Liver (tissue), 9 donors: ENCODE measurements around the gene SRSF8. TPM values are rescaled to one million over a fixed set of nuclear protein-coding genes. Genes with fewer than 3 reads are reported as not detected.
A peak's percentile ranks its signal among the peaks of the same experiment; 100 is the strongest.

ENCODE experiments used
- DNase-seq: peaks from one replicate; pipeline ENCODE4 v3.0.0-alpha.2; 2017; ENCODE audit warnings: low spot score
- H3K27ac ChIP-seq, 2 donors: one replicate each; pipeline ENCODE4 v1.7.0; 2013; ENCODE audit warnings: inconsistent platforms in 2 of 2, low read length in 2 of 2, control low read depth in 1 of 2, low read depth in 1 of 2, mild to moderate bottlenecking in 1 of 2
- H3K27me3 ChIP-seq, 4 donors: one replicate each; pipeline versions ENCODE4 v1.6.1 to v1.7.0; 2013; ENCODE audit warnings: low read length in 3 of 4, inconsistent platforms in 1 of 4, mild to moderate bottlenecking in 1 of 4, moderate library complexity in 1 of 4; ENCODE audit not compliant: control insufficient read depth in 4 of 4, insufficient read depth in 4 of 4
- H3K36me3 ChIP-seq, 4 donors: one replicate each; pipeline versions ENCODE4 v1.6.1 to v1.7.0; 2013; ENCODE audit warnings: low read length in 3 of 4, mild to moderate bottlenecking in 3 of 4, low read depth in 1 of 4, moderate library complexity in 1 of 4; ENCODE audit not compliant: control insufficient read depth in 4 of 4, insufficient read depth in 3 of 4
- H3K4me1 ChIP-seq, 4 donors: one replicate each; pipeline versions ENCODE4 v1.6.1 to v1.7.0; 2013; ENCODE audit warnings: low read length in 3 of 4, mild to moderate bottlenecking in 3 of 4, moderate library complexity in 1 of 4; ENCODE audit not compliant: control insufficient read depth in 4 of 4, insufficient read depth in 4 of 4
- H3K4me3 ChIP-seq, 3 donors: one replicate each; pipeline versions ENCODE4 v1.6.1 to v1.7.0; 2013; ENCODE audit warnings: low read length in 3 of 3, control low read depth in 1 of 3, low read depth in 1 of 3, mild to moderate bottlenecking in 1 of 3
- H3K9ac ChIP-seq, 2 donors: one replicate each; pipeline ENCODE4 v1.7.0; 2013; ENCODE audit warnings: low read length in 2 of 2, mild to moderate bottlenecking in 2 of 2, moderate library complexity in 2 of 2, control low read depth in 1 of 2, low read depth in 1 of 2
- H3K9me3 ChIP-seq, 4 donors: one replicate each; pipeline versions ENCODE4 v1.6.1 to v1.7.0; 2013; ENCODE audit warnings: low read length in 3 of 4; ENCODE audit not compliant: control insufficient read depth in 4 of 4
- ATF3 ChIP-seq: IDR thresholded peaks from 2 replicates; pipeline ENCODE4 v1.6.1; 2016; ENCODE audit warnings: antibody characterized with exemption
- CTCF ChIP-seq: fragments of 150-350 bp; IDR thresholded peaks from 2 replicates; pipeline ENCODE4 v1.5.1; 2017; ENCODE audit warnings: improper control_type of control experiment, low read depth, low read length; ENCODE audit not compliant: missing input control
- EGR1 ChIP-seq, 2 donors: IDR thresholded peaks; 2 replicates each; pipeline ENCODE4 v1.6.1; 2016 to 2018; ENCODE audit warnings: antibody characterized with exemption in 2 of 2, low read depth in 2 of 2
- FOXA1 ChIP-seq: IDR thresholded peaks from 2 replicates; pipeline ENCODE4 v1.6.1; 2016; ENCODE audit warnings: antibody characterized with exemption
- FOXA2 ChIP-seq: IDR thresholded peaks from 2 replicates; pipeline ENCODE4 v1.6.1; 2016; ENCODE audit warnings: antibody characterized with exemption
- GABPA ChIP-seq, 2 donors: IDR thresholded peaks in 1 of 2; conservative IDR thresholded peaks in 1 of 2; 2 replicates each; pipeline ENCODE4 v1.6.1; 2016; ENCODE audit warnings: antibody characterized with exemption in 2 of 2, mild to moderate bottlenecking in 1 of 2, moderate library complexity in 1 of 2
- HNF4A ChIP-seq, 2 donors: conservative IDR thresholded peaks; 2 replicates each; pipeline ENCODE4 v1.6.1; 2016; ENCODE audit warnings: antibody characterized with exemption in 2 of 2, mild to moderate bottlenecking in 2 of 2
- HNF4G ChIP-seq: IDR thresholded peaks from 2 replicates; pipeline ENCODE4 v1.6.1; 2016; ENCODE audit warnings: antibody characterized with exemption
- JUND ChIP-seq, 2 donors: IDR thresholded peaks; 2 replicates each; pipeline ENCODE4 v1.6.1; 2016; ENCODE audit warnings: antibody characterized with exemption in 2 of 2
- MAX ChIP-seq: IDR thresholded peaks from 2 replicates; pipeline ENCODE4 v1.6.1; 2016; ENCODE audit warnings: antibody characterized with exemption
- NR2F2 ChIP-seq: IDR thresholded peaks from 2 replicates; pipeline ENCODE4 v1.6.1; 2016; ENCODE audit warnings: antibody characterized with exemption
- RAD21 ChIP-seq, 2 donors: IDR thresholded peaks; 2 replicates each; pipeline ENCODE4 v1.6.1; 2016; ENCODE audit warnings: antibody characterized with exemption in 2 of 2, mild to moderate bottlenecking in 2 of 2
- REST ChIP-seq: IDR thresholded peaks from 2 replicates; pipeline ENCODE4 v1.6.1; 2016; ENCODE audit warnings: antibody characterized with exemption, mild to moderate bottlenecking
- RXRA ChIP-seq, 2 donors: IDR thresholded peaks; 2 replicates each; pipeline ENCODE4 v1.6.1; 2017 to 2018; ENCODE audit warnings: antibody characterized with exemption in 2 of 2, mild to moderate bottlenecking in 1 of 2
- SP1 ChIP-seq: IDR thresholded peaks from 2 replicates; pipeline ENCODE4 v1.6.1; 2018; ENCODE audit warnings: antibody characterized with exemption, mild to moderate bottlenecking
- TAF1 ChIP-seq: conservative IDR thresholded peaks from 2 replicates; pipeline ENCODE4 v1.6.1; 2016; ENCODE audit warnings: antibody characterized with exemption, mild to moderate bottlenecking
- YY1 ChIP-seq: IDR thresholded peaks from 2 replicates; pipeline ENCODE4 v1.6.1; 2016; ENCODE audit warnings: antibody characterized with exemption, mild to moderate bottlenecking
- ZBTB33 ChIP-seq: IDR thresholded peaks from 2 replicates; pipeline ENCODE4 v1.6.1; 2016; ENCODE audit warnings: antibody characterized with exemption
- WGBS: extraction: QIAGEN DNeasy Blood & Tissue Kit; methylation state at CpG from one replicate; pipeline ENCODE4 v1.1.7; 2013; 5-methylcytosine and 5-hydroxymethylcytosine counted together
- polyA plus RNA-seq, 2 donors: library from polyadenylated mRNA; stranded (reverse) in 1 of 2; unstranded in 1 of 2; fragments of 200-250 nt in 1 of 2; fragments of >200 nt in 1 of 2; fragmentation: Nextera tagmentation in 1 of 2; extraction: Ambion mirVana in 1 of 2; gene quantifications; one replicate each; pipeline versions ENCODE4 v1.2.1 to v1.2.3, GENCODE V29; 2013 to 2015
- total RNA-seq, 2 donors: library from RNA; depleted of rRNA; stranded (reverse); fragments of >200 nt; gene quantifications; one replicate each; pipeline ENCODE4 v1.2.3, GENCODE V29; 2014
- donor health status: healthy.
- donor health status: healthy.
- donor health status: healthy.
- donor health status: healthy.
- donor health status: healthy.

The SRSF8 gene
- total and polyA plus RNA-seq, 4 donors = 15.4 to 31.8 (median 17.8) TPM

- WGBS = under 1% methylated on average over 16 of the region's 16 CpGs
- peak overlapping the region; percentile 91 to 98 (median 94) for H3K4me3 ChIP-seq
- H3K27ac ChIP-seq = peak overlapping the region; percentile 95 to 97
- no peaks in the 10 kb centered on the region for H3K9me3 ChIP-seq
- H3K27me3 ChIP-seq = no peaks in the 10 kb centered on the region
- H3K4me1 ChIP-seq = peaks cover 0 to 18% (median 13%) of the 10 kb centered on the region in 4 donors
- no peak for TF ChIP-seq GABPA (IDR thresholded peaks at IDR 0.05 in 1 of 2, conservative IDR thresholded peaks at IDR 0.05 in 1 of 2)
- TF ChIP-seq CTCF = no peak
- no peak for TF ChIP-seq FOXA1
- no peak for TF ChIP-seq NR2F2
- no peak for TF ChIP-seq ZBTB33
- no peak for TF ChIP-seq FOXA2
- no peak for TF ChIP-seq YY1
- no peak for DNase-seq
- H3K9ac ChIP-seq = peak overlapping the region; percentile 95 to 96
- H3K36me3 ChIP-seq = peaks cover 0 to 2% (median 0%) of the 10 kb centered on the region in 4 donors
Observed at GRCh38 chr11:95067841-95068219, 1.1 kb downstream of the SRSF8 start.

- peak overlapping the region; percentile 95 to 96 for H3K9ac ChIP-seq
- TF ChIP-seq REST = peak; percentile 89
- TF ChIP-seq RXRA (IDR thresholded peaks at IDR 0.05) = peak; percentile 23 to 44
- TF ChIP-seq CTCF = no peak
- TF ChIP-seq ATF3 = no peak
- TF ChIP-seq ZBTB33 = peak; percentile 66
- no peak for TF ChIP-seq FOXA1
- no peak for TF ChIP-seq EGR1 (IDR thresholded peaks at IDR 0.05; ENCODE audit: low read depth in 2 of 2)
- TF ChIP-seq JUND (IDR thresholded peaks at IDR 0.05) = peak in 1 of 2 donors; percentile 34
- peak; percentile 31 for TF ChIP-seq NR2F2
- peak; percentile 96 for TF ChIP-seq TAF1
- peak; percentile 97 for TF ChIP-seq YY1
- peak; percentile 76 for TF ChIP-seq SP1
- TF ChIP-seq RAD21 (IDR thresholded peaks at IDR 0.05) = peak; percentile 34 to 37
- peak; percentile 29 to 38 for TF ChIP-seq HNF4A (conservative IDR thresholded peaks at IDR 0.05)
- peak; percentile 58 for TF ChIP-seq FOXA2
- TF ChIP-seq HNF4G = no peak
- TF ChIP-seq MAX = peak; percentile 92
- TF ChIP-seq GABPA (IDR thresholded peaks at IDR 0.05 in 1 of 2, conservative IDR thresholded peaks at IDR 0.05 in 1 of 2) = peak; percentile 11 to 80
- DNase-seq = peak; percentile 78
- H3K27ac ChIP-seq = peak overlapping the region; percentile 95 to 97
- peak overlapping the region; percentile 91 to 98 (median 94) for H3K4me3 ChIP-seq
- no peaks in the 10 kb centered on the region for H3K9me3 ChIP-seq
- peaks cover 0 to 18% (median 13%) of the 10 kb centered on the region in 4 donors for H3K4me1 ChIP-seq
- 2% methylated on average over 5 of the region's 5 CpGs for WGBS
- H3K36me3 ChIP-seq = peaks cover 0 to 2% (median 0%) of the 10 kb centered on the region in 4 donors
- H3K27me3 ChIP-seq = no peaks in the 10 kb centered on the region
Observed at GRCh38 chr11:95068549-95068948, 1.8 kb downstream of the SRSF8 start.
